ENCODE measurements around the gene ADIPOR2.

ADIPOR2 gene

DNA sequence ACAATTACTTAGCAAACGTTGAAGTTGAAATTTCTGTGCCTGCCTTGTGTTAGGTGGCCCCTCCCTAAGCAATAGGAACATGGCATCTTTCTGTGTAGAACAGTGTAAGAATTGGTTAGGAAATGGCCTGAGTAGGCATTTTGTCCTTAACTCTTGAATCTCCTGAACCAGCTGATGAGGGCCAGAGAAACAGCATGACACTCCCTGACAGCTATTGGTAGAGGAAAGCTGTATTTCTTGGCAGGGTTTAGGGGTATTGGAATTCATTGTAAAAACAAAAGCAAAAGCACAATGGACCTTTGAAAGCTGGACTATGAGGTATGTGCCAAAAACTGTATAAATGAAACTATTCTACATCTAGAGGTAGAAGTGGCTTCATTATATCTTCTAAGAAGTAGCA, 88.9 kb downstream of the ADIPOR2 start:
- DNase-seq = no peak

DNA sequence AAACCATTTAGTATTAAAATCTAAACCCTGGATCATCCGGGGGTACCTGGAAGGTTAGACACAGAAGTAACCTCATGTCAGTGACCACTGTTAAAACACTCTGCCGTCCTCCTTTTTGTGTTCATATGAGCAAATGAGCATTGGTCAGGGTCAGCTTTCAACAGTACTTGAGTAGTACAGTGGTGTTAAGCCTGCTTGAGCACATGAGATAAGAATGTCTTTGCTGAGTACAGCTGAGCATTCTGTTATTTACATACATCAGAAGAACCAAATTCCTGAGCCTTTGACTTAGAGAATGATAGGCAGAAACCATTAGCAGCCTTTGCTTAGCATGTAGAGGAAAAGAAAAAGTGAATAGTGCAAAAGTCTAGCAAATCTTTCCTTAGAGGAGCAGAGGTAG, 90.9 kb downstream of the ADIPOR2 start:
- DNase-seq = no peak

DNA sequence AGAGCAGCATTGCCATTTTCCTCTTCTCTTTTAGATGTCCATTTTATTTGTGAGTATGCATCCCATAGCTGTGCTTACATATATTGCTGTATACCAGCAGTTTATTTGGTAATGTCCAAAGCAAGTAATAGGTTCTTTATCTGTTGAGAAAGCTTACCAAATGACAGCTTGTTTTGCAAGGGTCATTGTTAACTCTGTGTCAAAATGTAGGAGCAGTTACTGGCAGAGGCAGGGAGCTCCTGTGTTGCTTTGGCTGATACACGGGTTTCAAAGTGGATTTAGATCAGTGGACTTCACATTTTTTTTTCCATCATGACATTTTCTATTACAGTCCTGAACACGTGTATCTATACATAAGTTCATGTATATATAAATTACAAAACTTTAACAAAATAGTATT, 91.3 kb downstream of the ADIPOR2 start:
- no peak for DNase-seq

DNA sequence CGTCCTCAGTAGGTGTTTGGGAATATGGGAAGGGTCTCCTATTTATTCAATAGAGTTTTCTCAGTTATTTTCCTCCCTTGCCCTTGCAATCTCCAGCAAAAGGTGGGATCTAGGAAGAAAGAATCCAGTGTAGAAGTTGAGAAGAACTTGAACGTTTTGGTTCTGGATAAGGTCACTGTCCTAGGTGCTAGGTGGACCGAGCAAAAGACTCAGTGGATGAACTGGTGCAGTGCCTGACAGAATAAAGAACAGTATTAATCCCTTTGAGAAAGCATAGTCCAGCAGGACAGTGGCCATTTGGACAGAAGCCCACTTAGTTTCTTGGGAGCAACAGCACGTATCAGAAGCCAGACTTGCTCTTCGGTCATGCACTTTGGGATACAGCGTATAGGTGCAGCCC, 96.8 kb downstream of the ADIPOR2 start:
- no peak for DNase-seq

DNA sequence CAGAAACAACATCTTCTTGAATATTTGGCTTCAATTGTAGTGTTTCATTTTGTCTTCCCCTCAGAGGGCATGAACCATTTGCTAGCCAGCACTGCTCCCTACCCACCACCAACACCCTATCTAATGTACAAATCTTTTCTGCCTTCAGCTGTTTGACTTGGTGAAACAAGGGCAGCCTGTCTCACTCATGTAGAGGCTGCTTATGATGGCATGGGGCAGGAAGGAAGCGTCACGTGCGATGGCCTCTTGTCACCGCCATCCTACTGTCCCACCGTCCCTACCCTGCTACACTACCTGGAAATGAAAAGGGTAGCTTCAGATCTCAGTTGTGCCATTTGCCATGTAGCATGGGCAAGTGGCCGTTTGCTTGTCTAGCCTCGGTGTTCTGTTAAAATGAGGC, 99.6 kb downstream of the ADIPOR2 start:
- DNase-seq = no peak

DNA sequence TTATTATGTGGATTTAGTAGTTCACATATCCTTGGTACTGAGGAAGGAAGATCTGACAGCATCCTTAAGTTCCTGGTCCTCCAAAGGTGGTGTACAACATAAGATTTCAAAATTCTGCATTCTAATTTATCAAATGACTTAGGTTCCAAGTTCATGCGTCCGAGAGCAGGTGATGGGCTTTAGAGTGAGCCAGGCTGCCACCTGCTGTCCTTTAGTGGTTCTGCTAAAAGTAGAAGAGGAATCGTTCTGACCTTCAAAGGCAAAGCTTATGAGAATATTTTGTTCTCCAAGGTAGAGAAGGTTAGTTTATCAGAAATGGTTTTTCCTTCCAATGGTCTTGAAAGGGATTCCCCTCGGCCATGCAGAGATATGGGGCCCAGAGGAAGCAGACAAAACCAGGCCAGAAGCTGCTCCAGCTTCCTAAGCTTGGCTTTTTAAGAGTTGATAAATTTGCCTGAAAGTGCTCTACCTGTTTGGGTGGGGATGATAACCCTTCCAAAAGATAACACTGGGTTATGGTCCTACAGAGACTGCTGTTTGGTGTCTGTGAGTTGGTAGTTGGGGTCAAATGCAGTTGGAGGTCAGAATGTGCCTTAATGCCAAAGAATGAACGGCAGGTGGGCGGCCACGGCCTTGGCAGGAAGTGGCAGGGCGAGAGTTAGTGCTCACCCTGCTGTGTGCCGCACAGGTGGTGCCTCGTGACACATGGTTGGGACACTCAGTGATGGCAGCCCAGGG, 100.4 kb downstream of the ADIPOR2 start:
- peak; percentile 40 to 65 (median 50) for DNase-seq

DNA sequence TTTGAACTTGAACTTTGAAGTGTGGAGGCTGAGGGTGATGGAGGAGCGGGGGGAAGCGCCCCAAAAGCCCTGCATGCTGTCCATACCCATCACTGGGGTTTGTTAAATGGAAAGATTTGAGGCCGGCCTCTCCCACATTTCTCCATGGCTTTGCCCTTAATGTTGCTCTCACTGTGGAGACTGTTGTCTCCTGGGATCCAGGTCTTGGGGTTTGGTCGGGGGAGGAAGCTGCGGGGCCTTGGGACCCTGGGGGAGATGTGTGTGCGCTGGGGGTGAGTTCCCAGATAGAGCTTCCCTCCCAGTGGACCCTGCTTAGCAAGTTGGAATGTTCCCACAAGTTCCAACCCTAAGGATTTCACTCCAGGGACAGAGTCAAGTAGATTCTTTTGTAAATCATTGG, 101.5 kb downstream of the ADIPOR2 start:
- DNase-seq = no peak

DNA sequence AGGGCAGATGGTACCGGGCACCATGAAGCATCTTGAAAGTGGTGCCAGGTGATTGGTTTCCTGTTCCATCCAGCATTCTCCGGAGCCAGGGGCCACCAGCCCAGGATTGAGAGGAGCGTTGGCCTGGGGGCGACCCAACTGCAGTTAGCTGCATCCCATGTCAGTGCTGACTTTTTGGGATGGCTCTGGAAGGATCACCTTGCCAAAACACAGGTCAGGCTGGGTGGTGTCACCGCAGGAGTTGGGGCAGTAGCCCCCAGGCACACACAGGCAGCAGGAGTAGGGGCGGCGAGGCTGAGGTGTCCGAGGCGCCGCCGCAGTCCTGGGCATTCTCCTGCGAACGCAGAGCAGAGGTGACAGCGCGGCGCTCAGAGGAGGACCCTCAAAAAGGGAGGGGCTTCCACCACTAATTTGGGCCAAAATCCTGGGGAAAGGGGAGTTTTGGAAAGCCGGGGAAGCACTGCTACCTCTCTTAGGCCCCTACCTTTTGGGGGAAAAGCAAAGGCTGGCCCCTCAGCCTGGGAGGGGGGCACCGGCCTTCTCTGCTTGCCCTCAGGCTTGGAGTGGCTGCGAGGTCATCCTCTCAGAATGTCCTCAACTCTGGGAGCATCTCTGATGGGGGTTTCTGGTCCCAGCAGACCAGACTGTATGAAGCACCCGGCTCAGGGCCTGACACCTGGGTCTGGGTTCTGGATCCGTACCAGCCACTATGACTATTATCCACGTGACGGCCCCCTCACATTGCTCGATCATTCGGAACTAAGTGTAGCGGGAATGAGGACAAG, 102.7 kb downstream of the ADIPOR2 start:
- no peak for DNase-seq

DNA sequence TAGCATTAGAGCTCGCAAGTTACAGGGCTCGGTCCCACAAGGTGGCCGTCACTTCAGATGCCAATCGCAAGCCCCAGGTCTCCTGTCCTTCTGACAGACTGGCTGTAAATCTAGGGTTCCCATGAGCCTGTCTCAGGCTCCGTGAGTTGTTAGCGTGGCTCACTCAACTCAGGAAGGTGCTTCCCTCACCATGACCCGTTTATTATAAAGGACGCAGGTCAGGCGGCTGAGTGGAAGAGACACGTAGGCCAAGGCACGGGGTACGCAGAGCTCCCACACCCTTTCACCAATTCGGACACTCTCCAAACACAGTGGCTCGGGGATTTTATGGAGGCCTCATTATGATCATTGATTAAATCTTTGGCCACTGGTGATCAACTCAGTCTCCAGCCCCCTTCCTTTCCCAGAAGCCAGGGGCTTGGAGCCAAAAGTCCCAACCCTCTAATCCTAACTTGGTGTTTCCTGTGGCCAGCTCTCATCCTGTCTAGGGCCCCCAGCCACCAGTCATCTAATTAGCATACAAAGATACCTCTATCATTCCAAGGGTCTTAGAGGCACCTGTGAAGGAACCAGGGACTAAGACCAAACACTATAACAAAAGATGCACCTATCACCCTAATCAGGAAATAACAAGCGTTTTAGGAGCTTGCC, 103.7 kb downstream of the ADIPOR2 start:
- no peak for DNase-seq

DNA sequence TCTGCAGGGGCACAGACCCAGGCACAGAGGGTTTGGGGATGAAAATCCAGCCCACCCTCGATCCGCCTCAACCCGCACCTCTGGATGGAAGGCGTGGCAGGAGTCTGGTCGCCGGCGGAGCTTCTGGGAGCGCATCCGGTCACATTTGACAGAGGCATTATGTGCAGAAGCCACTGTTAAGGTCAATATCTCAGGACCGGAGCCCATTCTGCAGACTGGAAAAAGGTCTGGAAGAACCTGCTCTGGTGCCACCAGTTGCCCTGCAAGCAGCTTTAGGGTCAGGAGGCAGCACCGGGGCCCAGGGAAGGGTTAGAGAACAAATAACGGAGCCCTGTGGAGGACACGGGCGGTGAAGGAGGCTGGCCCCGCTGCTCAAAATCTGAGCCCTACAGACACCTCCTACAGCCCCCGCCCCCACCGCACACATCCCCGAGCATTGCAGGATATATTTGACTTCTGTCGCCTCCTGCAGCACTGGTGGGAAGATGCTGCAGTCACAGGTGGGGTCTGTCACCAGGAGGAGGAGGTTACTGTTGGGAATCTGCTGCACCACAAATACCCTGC, 104.4 kb downstream of the ADIPOR2 start:
- DNase-seq = no peak

DNA sequence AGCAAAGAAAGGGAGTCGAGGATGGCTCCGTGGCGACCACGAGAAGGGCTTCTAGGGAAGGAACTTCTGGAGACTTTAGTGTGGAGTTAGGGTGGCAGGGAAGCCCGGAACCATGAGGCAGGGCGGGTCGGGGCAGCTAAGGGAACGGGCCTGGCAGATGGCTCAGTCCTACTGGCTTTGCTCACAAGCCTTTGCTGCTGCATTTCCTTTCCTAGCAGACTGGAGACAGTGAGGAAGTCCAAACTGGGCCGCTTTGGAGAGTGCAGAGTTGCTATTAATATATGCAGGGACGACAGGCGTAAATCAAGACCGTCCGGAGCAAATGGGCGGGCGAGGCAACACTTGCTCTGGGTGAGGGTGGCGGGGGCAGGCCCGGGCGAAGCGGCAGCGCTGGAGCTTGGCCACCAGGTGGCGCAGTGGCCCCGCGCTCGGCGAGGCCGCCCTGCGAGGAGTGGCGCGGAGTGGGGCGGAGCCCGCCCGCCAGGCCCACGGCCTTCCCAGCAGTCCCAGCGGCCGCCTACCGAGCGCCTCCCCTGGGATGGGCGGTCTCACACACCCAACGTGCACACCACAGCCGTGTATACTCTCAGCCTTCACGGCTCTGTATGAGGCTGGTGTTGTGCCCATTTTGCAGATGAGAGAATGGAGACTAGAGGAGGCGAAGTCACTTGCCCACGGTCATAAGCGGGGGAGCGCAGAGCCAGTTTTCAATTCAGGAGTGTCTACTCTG, 105.1 kb downstream of the ADIPOR2 start:
- DNase-seq = peak; percentile 85 to 94 (median 90)

DNA sequence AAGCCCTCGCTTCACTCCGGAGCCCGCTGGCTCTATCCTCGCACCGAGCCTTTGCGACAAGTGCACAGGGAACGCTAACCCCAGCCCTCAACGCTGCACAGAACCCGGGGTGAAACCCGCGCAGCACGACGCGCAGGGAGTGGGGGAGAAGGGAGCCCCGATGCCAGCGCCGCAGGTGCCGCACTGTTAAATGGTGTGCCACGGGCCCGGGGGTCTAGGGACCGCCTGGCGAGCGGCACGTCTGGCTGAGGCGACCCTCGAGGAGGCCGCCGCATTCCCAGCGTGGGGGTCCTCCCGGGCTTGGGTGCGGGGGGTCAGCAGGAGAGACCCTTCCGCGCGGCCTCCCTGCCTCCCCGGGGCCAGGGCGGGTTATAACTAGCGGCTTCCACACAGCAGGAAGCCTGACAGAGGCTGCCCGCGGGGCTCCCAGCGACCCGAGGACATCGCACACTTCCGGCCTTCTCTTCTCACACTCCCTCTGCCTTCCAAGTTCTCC, 105.7 kb downstream of the ADIPOR2 start:
- DNase-seq = peak in 3 of 5 donors; percentile 34 to 59 (median 39)

DNA sequence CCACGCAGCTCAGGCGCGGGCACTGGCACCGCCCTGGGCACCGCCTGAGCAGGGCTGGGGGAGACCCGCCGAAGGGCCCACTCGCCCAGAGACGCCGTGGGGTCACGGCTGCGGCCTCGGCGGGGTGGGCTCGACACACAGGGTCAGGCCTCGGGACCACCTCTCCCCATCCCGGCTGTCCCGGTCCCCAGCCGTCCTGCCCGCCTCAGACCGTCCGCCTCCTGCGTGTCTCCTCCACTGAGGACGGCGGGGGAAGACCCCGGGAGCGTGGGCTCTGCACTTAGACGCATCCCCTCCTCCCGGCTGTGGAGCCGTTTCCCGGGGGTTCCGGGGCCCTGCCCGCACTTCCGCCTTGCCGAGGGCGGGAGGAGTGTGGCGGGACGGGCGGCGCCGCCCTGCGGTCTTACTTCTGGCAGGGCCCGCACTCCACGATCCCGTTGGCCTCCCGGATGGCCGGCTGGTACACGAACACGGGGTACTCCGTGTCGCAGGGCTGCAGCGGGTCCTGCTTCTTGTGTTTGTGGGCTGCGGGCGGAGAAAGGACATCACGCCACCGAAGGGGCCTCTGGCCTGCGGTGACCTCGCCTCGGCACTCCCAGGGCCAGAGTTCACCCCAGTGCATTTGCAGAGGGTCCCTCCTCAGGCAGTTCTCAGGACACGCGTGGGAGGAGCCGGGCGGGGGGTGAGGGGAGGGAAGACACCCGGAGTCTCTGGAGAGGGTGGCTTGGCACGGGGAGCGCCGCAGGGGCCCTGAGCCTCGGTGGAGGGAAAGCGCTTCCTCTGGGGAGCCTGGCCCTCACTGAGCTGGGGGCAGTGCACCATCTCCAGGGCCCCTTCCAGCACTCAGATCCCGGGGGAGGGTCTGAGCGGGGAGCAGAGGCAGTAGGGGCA, 106.4 kb downstream of the ADIPOR2 start:
- DNase-seq = peak; percentile 43 to 62 (median 52)

DNA sequence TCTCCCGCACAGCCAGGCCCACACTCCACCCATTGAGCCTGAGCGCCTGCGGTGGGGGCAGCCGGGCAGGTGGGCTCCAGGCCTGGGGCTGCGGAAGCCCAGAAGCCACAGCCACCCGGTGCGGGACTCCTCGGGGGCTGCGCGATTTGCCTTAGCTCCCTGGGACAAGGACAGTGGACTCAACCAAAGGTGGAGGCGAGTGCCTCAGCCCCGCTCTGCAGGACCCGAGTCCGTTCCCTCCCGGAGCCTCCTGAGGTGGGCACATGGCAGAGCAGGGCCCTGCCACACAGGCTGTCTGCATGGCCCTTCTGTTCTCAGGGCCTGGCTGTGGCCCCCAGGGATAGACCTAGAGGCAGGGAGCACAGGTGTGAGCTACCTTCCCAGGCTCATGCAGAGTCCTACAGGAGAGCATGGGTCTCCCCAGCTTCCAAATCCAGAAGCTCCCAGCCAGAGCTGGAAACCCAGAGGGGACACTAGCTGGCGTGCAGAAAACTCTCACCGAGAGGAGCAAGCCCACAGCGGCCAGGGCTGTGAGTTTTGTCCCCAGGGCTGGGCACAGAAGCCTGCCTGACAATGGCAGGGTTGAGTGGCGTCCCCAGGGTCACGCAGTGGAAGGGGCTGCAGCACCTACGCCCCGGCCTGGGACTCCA, 107.2 kb downstream of the ADIPOR2 start:
- no peak for DNase-seq

DNA sequence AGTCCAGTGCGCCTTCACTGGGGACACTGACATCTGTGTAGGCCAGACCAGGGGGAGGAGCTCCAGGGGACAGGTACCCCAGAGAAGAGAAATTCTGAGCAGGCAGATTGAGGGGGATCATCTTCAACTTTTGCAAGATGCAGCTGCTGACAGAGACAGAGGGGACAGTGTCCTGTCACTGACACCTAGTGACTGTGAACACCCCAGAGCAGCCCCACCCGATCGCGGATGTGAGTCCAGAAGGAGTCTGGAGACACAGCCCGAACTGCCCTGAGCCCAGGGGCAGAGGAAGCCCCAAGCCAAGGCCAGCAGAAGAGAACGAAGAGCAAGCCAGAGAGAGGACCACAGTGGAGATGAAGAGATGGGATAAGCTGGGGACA, 107.8 kb downstream of the ADIPOR2 start:
- DNase-seq = no peak

DNA sequence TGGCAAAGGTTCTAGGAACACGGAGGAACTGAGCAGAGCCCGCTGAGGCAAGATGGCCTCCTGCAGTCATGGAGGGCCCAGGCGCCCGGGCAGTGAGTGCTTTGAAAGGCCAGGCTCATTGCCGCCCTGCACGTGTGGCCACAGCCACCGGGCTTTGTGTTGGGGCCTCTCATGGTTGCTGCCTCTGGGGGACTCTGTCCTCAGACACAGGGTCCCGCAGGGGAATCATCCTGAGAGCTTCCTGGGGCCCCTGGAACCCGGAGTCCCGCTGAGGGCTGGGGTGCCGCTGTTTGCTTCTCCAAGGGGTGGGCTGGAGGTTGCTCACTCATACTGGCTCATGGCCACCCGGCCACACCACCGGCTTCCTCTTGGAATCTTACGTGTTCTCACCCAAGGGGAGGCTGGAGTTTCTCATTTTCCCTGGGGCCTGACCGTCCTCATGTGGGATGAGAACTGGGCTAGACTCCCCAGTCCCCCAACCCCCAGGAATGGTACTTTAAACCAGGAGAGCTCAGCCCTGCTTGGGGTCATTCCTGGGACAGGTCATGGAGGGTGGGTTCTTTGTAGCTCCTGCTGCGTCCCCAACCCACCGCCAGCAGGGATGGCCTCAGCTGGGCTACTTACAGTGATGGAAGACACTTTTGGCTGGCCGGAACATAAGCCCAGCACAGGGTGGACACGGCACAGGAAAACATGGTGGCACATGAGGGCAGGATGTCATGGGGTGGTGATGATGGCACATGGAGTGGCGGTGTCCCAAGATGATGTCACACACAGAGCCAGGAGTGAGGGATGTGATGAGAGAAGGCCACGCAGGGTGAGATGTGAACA, 108.4 kb downstream of the ADIPOR2 start:
- no peak for DNase-seq

DNA sequence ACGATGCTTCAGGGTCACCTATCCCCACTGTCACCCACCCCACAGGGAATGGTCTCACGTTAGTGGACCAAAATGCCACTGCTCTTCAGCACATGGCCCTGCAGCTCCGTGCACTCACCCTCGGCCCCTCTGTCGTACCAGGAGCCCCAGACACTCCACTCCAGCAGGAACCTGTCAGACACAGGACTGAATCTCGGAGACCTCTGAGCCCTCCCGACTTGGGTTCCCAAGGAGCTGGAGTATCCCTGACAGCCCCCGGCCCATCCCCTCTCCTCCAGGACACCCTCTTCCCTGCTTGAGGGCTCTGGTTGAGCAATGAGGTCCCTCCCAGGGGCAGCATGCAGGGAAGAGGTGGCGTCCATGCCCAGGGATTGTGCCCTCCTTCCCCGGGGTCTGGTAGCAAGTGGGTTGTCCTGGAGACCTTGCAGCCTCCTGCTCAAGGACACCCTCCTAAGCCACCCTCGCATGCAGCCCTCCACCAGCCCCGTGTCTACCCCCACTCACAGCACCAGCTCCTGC, 109.1 kb downstream of the ADIPOR2 start:
- no peak for DNase-seq

DNA sequence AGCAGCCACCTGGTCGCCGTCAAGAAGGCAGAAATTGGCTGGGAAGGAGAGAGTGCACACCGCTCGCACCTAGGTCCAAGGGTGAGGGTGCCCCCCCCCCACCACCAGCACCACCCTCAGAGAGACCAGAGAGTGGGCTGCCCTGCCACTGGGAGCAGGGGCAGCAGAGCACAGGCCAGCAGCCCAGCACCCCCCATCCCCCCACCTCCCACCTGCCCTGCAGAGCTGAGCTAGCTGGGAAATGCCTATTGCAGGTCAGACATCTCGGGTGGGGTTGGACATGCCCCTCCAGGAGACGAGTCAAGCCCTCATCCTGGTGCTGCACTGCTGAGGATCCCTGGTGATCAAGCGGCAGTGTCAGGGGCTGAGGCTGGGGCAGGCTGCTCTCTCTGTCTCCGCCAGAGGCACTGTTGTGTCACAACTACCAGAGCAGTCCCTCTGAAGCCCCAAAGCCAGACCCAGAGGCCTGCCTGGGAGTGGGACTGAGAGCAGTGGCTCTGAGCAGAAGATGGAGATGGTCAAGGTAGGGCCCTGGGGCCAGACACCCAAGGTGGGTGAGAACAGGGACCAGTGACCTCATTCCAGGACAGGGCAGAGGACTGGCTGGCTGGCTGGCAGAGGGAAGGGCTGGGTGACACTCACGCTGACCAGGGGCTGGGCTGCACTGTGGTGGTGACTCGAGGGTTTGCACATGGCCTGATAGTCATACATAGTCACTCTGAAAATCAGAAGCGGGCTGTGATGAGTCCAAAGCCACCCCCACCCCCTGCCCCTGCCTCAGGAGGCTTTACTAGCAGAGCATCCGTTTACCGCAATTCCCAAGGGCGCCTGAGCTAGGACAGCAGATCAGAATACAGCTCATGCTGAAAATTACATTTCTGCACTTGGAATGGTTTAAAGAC, 109.8 kb downstream of the ADIPOR2 start:
- peak in 1 of 5 donors; percentile 22 for DNase-seq
